GM18517 (cell line): ENCODE data around the gene MAPKBP1.
A peak's percentile ranks its signal among the peaks of the same experiment; 100 is the strongest.
"Not testable (repeated sequence)": the region's sequence is repeated elsewhere in the genome, so short reads cannot be mapped to it uniquely, and the experiment has no call there.

Experiments used
- ATAC-seq: cut with Tn5 transposase; IDR thresholded peaks from one replicate; pipeline ENCODE4 v1.9.1; 2021; ENCODE audit warnings: mild to moderate bottlenecking, moderate library complexity; ENCODE audit not compliant: unreplicated experiment

MAPKBP1 gene

GRCh38 chr15:41824062-41824745 lies 49.9 kb downstream of the MAPKBP1 start:
- ATAC-seq, result no peak

- ATAC-seq, result no peak
Observed at GRCh38 chr15:41825145-41825544, 50.9 kb downstream of the MAPKBP1 start.

DNA sequence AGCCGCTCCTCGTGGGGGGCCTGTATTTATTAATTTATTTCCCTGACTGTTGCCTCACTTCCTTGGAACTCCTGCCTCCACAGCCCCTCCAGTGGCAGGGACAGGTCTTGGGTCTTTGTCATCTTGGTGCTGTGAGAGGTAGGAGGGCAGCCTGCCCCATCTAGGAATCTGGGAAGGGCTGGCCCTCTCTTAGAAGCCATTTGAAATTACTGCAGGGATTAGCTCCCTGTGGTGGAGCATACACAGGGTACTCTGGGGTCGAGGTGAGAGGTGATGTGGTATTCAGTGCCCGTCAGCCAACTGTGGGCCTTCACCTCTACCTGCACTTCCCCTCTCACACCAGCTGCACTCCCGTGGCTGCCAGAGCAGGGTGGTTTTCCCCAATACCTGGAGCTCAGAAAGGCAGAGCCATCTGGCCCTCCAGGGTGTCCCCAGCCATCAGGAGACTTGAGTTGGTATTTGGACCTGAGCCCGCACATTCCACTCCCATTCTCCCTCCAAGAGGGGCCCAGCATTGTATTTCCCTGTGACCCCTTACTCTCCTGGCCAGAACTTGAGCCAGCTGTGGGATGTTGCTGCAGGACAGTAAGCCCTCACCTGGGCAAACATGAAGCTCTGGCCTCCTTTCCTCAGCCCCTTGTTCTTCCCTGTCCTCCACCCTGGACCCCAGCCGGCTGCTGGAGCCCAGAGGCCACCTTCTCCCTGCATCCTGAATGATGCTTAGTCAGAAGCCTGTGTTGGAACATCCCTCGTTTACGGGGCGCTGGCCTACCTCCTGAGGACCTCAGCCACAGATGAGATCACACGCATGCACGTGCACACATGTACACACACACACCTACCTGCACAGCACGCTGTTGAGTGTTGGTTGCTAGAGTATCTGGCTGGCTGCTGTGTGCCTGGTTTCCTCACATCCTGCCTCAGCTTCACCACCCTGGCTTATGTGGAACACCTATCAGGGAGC lies 51.6 kb downstream of the MAPKBP1 start:
- ATAC-seq, result no peak

- ATAC-seq, result no peak
Observed at GRCh38 chr15:41827290-41827879, 53.1 kb downstream of the MAPKBP1 start.

- peak; percentile 52 for ATAC-seq
Observed at GRCh38 chr15:41827880-41828806, 53.9 kb downstream of the MAPKBP1 start, which contains the start of gene JMJD7. JMJD7 (plus strand) TSS chr15:41828092; CDS start chr15:41828125, 33 bp downstream.

GRCh38 chr15:41828807-41829141 lies 54.5 kb downstream of the MAPKBP1 start:
- ATAC-seq, result no peak

DNA sequence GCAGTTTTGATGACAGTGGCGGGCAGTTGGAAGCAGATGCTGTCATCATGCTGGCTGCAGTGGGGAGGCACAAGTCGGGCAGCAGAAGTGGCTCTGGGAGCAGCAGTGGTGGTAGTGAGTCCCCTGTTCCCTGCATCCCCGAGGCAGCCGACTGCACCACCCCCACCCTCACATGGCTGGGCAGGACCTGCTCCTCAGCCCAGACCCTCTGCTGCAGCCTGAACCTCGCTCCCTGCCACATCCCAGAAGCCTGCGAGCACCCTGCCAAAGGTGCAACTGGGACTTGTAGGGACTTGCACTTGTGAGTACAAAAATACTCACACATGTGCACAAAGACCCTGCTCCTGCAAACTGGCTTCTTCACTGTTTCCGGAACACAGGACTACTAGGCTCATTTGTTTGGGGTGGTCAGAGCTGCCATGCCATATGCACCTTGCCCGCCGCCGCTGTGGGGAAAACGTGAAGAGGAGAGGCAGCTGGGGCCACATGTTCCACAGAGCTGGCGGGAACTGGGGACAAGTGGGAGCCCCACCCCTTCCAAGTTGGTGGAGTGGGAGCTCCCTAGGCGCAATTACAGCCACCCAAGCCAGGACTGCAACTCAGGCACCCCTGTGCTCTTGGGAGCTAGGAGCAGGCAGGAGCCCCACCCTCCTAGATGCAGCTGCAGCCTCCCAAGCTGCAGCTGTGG lies 55.8 kb downstream of the MAPKBP1 start:
- no peak for ATAC-seq

- ATAC-seq, result not testable (repeated sequence)
Observed at GRCh38 chr15:41831291-41831690, 57.0 kb downstream of the MAPKBP1 start.

DNA sequence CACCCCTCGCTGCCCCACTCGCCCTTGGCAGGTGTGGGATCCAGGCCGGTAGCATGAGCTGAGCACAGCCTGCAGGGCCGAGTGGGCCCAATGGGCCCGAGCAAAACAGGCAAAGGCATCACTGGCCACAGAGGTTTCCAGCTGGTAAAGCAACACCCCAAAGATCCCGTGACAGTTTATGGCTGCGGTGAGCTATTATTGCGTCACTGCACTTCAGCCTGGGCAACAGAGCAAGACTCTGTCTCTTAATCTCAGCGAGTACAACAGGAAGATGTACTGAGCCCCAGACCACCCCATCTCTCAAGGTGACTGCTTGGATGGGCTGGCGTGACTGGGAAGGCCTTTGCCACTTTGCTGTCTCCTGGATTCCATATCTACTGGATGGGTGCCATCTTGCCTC lies 57.9 kb downstream of the MAPKBP1 start:
- ATAC-seq, result no peak

GRCh38 chr15:41832875-41833274 lies 58.6 kb downstream of the MAPKBP1 start:
- ATAC-seq, result no peak

DNA sequence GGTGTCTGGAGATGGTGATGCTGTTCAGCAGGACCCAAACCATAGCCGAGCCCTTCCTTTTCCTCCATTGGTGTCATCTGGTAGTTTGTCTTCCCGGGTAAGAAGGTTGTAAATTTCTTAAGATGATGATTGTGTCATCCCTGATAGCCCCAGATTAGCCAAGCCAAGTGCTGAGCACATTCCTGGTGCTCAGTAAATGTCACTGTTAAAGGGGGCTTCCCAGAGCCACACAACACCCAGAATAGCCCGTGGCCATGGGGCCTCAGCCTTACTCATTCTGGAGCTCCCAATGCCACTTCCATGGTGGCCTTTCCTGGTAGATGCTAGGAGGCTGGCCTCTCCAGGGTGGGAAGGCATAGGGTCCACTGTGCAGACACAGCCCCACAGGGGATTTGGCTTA lies 59.8 kb downstream of the MAPKBP1 start:
- no peak for ATAC-seq

- ATAC-seq, result no peak
Observed at GRCh38 chr15:41836073-41836472, 61.8 kb downstream of the MAPKBP1 start.

DNA sequence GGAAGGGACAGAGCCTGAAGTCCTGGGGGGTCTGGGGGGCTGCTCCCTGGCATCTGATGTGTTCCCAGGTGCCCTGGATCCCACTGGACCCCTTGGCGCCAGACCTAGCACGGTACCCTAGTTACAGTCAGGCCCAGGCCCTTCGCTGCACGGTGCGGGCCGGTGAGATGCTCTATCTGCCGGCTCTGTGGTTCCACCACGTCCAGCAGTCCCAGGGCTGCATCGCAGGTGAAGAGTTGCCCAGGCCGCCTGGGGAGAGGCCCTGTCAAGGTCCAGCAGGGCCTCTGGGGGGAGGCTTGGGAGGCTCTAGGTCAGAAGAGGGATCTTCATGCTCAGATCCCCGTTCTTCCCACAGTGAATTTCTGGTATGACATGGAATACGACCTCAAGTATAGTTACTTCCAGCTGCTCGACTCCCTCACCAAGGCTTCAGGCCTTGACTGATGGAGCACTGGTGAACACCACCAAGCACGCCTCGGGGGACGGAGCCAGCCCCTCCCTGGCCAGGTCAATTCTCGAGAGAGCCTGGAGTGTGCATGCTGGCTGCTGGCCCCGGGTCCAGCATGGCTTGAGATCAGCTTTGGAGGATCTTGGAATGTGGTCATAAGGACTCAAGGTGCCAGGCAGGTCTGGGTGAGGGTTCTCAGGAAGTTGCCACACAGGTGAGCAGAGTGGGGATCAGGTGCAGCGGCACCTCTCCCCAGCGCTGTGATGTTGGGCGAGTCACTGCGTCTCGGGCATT lies 62.6 kb downstream of the MAPKBP1 start:
- no peak for ATAC-seq

GRCh38 chr15:41838400-41838897 lies 64.2 kb downstream of the MAPKBP1 start, which contains the start of gene PLA2G4B:
PLA2G4B (plus strand) TSS chr15:41838847; CDS start chr15:41838914, 67 bp downstream.
- ATAC-seq, result no peak

DNA sequence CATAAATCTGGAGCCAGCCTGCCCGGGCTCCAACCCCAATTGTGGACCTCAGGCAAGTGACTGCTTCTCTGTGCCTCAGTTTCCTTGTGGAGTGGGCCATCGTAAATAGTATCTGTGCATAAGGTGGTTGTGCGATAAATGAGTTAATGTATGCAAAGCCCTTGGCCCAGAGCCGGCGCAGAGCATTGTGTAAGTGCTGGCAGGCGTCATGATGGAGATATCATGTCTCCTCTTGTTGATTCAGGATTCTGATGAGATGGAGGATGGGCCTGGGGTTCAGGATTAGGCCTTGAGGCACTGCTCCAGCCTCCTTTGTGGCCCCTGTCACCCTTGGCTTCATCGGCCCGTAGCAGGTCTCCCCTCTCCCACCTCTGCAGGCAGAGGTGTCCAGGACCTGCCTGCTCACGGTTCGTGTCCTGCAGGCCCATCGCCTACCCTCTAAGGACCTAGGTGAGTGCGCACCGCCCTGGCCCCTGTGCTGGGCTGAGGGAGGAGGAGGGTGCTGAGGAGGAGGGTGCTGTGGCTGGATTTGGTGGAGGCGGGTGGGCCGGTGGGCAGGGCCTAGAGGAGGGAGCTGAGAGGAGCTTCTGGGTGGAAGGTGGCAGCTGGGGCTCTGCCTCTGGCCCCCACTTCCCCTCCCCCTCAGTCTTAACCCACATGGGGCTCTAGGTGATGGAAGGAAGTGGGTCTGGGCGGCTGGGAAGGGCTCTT lies 65.7 kb downstream of the MAPKBP1 start:
- no peak for ATAC-seq

- ATAC-seq, result no peak
Observed at GRCh38 chr15:41840673-41841072, 66.4 kb downstream of the MAPKBP1 start.

- no peak for ATAC-seq
Observed at GRCh38 chr15:41841131-41841530, 66.8 kb downstream of the MAPKBP1 start.

DNA sequence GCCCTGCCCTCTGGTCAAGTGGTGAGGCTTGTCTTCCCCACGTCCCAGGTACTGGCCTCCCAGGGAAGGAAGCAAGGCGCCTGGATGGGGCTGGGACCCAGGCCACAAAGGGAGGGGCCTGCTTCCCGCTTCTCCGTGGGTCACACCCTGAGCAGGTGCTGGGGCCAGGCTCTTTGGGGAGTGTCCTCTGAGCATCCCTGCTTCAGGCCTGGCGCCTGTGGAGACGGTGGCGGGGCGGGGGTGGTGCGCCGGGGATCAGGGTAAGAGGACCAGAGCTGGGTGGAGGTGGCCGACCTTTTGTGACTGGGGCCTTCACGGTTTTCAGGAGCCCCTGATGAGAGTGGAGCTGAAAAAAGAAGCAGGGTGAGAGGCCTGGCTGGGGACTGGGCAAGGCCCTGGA lies 67.9 kb downstream of the MAPKBP1 start:
- ATAC-seq, result no peak
